Renal cortex interstitium (tissue), 11 donors: ENCODE data around the gene TRPV4. TPM values are rescaled to one million over a fixed set of nuclear protein-coding genes. Genes with fewer than 3 reads are reported as not detected.

Experiments used
- DNase-seq, 11 donors: peaks; one replicate each; pipeline ENCODE4 v3.0.0-alpha.2; 2013; ENCODE audit warnings: low read depth in 9 of 11, low spot score in 4 of 11; ENCODE audit errors: extremely low read depth in 1 of 11
- polyA plus RNA-seq, 3 donors: library from polyadenylated mRNA; unstranded; fragments of 120-200 nt; gene quantifications; one replicate each; pipeline ENCODE4 v1.2.1, GENCODE V29; 2013; ENCODE audit not compliant: insufficient read length in 3 of 3

The TRPV4 gene
- polyA plus RNA-seq, 3 donors = 9.8 to 18.8 (median 14.8) TPM

DNA sequence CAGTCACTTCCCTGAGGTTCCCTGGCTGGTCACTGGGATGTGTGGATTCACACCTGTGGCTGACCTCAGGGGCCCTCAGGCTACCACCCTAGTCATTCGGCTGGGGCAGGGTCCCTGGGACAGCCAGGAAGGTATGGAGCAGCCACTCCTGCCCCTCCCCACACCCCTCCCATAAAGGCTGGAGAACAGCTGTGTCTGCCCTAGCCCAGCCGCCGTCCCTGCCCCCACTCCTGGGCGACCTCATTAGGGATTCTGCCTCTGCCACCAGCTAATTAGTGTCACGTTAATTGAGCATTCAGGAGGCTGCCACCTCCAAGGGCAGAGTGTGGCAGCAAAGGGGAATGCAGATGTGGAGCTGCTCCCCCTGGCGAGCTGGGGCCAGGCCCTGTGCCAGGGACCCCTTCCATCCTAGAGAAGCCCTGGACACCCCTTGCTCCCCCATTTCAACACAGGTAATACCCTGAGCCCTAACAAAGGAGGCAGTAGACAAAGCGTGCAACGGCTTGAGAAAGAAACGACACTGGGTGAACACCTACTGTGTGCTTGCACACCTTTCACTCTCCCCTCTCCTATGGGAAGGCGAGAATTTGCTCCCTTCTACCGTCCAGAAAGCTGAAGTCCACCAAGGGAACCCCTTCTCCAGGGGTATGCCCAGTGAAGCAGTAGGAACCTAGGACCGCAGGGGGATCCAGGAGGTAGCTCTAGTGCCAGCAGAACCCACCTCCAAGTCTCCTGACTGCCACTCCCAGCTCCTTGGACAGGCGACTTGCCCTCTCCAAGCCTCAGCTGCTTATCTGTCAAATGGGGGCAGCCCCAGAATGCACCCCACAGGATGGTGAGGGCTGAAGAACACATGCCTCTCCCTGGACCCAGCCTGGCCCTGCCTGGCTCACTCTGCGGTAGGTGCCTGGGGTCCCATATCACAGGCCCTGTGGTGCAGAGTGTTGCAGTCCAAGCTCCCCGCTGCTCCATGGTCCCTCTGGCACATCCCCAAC is 74.5 kb downstream of the TRPV4 start:
- no peak for DNase-seq

DNA sequence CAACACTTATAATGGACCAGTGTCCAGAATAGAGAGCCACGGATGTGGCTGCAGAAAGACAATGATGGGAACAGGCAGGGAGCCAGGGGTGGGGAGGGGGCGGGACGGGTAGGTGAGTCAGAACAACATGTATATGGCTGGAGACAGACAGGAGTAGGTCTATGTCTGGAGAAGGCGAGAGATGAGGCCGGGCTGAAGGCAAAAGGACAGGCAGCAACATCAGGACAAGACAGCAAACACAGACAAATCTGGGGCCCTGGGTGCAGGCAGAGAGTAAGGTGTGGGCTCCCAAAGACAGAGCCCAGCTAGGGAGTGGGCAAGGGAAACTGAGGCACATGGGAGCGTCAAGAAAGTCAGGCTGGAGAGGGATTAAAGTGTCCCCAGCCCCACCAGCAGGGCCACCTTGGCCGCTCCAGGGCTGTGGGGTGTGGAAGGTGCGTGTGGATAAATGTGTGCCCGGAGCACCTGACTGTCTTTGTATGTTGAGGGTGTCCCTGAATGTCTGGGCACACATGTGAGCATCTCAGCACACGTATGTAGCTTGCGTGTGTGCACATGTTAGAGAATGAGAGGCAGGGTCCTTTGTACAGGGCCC is 75.4 kb downstream of the TRPV4 start:
- DNase-seq = no peak

DNA sequence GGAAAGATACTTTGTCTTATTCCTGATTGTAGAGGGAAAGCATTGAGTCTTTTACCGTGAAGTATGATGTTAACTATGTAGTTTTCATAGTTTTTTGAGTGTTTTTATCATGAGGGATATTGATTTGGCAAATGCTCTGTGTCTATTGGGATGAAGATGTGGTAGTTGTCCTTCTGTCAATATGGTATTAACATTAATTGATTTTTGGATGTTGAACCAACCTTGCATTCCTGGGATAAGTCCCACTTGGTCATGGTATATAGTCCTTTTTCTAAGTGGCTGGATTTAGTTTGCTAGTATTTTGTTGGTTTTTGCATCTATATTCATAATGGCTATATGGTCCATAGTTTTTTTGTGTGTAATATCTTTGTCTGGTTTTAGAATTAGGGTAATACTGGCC is 76.7 kb downstream of the TRPV4 start:
- DNase-seq = no peak

DNA sequence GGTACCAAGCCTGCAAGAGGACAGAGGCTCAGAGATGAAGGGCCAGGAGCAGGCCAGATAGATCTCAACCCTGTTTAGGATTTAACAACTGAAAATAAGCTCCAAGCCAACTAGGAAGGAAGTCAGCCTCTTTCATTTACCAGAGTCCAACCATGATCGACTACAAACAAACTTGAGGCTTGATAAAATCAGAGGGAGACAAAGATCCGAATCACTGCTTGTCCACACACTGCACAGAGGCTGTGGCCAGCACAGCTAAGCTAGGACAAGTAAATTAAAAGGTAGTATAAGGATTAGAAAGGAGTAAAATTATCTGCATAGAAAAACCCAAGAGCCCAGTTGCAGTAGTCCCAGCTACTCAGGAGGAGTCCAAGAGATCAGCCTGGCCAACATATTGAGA is 79.2 kb downstream of the TRPV4 start:
- DNase-seq = no peak

DNA sequence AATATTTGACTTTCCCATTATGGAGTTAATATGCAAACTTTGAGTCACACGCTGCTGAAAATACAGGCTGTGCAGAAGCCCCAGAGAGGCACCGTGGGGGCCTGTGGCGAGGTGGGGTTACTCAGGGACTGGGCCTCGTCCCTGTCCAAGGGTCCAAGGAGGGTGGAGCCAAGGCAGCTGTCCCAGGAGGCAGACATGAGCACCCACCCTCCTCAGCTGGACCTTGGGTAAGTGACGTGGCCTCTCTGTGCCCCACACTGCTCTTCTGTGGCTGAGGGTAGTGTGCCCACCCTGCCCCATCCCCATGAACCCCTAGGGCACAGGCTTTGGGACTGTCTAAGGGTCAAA is 80.2 kb downstream of the TRPV4 start:
- DNase-seq = no peak

DNA sequence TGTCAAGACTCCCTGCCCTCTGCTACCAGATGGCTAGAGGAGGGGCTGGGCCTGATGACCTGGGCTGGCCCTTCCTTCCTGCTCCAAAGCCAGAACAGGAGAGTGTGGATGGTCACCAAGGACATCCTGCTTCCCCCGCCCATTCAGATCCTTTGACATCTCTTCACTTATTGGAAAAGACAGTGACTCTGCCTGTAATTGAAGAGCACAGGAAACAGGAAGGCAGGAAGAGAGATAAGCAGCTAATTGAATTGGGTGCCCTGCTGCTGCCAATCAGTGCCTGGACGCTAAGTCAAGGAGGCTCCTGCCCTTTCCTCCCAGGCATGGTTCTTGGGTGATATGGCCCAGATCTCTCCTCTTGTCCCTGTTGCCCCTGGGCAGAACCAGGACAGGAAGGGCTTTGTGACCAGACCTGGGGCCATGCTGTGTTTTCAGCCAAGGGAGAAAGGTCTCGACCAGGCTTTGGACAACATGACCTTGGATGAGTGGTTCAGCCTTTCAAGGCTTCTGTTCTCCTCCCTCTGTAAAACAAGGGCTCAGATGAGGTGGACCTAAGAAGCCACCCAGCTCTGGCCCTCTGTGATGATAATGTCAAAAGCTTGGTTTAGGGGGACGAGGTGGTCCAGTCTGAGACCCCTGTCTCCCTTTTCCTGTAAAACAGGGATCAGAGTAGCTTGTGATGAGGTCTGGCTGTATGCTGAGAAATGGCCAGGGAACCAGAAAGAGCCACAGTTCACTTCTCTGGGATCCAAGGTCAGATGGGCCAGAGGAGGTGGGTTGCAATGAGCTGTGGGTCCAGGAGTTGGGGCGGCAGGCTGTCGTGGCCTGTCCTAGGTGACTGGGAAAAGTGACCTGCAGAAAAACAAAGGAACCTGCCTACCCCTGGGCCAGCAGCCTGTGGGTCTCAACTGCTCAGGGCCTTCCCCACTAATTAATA is 80.8 kb downstream of the TRPV4 start:
- no peak for DNase-seq

DNA sequence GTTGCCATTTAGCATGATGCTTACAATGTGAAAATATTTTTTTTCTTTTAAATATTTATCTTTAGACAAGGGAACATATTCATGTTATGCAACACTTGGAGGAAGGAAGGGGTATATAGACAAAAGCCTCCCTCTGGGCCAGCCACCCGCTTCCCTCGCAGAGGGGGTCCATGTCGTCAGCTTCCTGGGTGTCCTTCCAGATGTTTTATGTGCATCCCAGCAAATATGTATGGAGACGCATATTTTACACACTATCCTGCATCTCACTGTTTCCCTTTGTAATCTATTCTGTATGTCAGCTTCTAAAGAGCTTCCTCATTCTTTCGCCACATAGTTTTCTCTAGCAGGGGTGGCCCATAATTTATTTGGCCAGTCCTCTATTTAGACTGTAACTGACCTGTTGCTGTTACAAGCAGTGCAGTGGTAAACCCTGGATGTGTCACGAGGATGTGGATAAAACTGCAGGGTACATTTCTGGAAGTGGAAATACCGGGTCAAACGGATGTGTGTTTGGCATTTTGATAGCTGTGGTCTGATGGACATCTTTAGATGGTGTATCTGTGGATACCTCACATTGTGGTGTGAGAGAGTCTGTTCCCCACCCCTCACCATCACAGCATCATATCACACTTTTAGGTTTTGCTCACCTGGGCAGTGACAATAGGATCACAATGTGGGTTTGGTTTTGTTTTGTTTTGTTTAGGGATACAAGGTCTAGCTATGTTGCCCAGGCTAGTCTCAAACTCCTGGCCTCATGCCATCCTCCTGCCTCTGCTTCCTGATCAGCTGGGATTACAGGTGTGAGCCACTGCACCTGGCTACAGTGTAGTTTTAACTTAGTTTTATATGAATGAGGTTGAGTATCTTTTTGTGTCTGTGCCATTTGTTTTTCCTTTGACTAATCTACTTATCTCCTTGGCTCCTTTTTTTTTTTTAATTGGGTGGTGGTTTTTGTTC is 87.9 kb downstream of the TRPV4 start:
- no peak for DNase-seq

DNA sequence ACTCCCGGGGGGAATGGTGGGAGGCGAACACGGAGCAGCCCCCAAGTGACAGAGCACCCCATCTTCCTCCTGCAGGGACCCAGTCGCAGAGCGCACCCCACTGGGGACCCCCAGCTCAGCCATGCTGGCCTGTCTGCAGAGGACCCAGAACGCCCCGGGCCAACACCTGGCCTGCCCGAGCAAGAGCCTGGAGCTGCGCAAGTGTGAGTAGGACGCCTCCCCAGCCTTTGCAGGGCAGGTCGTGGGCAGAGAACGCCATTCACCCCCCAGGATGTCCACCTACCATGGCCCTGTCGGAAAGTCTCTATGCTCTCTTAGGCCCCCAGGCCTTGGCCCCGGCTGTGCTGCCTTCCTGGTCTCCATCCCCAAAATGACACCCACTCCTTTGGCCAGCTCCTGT is 89.2 kb downstream of the TRPV4 start:
- DNase-seq = no peak

DNA sequence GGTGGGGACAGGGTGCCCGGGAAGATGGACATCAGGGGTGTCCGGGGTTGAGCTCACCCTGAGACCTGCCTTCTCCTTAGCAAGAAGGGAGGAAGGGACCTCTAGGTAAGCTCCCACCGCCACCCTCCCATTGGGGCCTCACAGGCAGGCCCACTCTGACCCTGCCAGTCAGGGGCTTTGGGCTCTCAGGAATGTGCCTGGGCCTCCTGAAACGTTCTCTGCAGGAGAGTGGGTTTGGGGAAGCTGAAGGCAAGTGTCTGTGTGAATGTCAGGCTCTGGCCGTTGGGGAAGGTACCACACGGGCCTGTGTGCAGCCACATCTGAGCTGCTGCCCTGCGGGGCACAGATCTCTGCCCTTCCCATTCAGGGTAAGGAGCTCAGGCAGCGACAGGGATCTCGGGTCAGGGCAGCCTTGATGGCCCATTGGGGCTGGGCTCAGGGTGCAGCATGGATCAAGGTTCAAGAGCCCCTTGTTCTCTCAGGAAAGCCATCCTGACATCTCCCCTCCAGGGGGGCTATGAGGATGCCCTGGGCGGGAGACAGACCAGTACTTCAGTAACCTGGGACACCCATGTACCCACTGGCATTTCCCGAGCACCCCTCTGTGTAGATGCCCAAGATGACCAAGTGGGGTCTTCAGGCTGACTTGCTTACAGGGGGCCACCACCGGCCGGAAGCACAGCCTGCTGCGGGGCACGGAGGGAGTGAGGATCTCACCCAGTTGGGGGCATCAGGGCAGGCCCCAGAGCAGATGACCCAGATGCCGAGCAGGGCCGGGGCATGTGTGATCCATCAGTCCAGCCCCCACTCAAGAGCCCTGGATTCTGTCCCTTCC is 89.9 kb downstream of the TRPV4 start:
- no peak for DNase-seq

DNA sequence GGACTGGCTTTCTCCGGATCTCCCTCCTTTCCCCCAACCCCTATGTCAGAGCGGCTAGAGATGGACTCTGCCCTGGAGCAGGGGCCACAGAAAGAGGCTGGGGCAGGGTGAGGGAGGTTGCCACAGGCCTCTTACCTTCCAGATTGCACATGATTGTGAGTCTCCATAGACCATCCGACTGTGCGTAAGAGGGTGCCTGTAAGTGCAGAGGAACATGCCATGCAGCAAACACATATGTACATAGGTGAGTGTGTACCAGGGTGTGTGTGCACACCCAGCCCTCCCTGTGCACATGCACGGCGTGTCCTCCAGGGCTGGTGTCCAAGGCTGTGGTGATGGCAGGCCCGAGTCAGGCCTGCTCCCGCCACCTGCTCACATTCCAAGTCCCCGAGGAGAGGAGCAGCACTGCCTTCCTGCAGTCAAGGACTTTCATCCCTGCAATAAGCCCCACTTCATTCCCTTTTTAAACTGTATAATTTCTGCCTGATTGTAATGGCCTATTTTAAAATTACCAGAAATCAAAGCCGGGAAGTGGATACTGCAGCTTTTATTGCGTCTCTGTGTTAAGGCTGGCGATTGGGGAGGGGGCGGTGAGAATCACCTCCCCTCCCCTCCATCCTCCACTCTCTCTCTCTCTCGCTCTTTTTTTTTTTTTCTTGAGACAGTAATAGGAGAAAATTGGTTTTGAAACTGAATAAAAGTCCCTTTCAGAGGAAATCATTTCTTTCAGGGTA is 91.1 kb downstream of the TRPV4 start:
- DNase-seq = no peak

DNA sequence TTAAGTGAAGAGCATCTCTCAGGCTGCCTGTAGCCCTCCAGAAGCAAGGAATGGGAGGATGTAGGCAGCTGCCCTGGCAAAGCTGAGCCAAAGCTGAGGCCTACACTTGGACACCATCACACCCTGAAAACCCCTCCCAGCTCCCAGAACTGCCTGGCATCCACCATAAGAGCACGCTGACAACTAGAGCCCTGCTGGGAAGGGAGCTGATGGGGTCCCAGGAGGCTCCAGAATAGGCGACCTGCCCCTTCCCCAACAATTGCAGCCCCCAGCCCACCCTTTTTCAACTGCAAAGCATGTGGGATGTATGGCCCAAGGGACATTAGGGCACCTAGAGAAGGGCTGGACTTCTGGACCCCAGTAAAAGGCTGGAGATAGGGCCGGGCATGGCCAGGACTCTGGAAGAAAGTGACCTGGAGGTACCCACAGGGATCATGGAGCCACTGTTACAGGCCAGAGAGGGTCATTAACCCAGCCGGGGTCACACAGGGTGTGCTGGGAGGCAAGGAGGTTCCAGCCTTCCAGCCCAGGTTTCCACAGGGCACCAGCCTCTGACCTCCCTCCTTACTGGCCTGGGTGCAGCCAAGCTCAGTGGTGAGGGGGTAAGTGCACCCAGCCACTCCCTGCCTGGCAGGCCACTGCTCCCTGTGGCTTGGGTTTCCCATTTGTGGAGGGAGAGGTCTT is 91.8 kb downstream of the TRPV4 start:
- no peak for DNase-seq

DNA sequence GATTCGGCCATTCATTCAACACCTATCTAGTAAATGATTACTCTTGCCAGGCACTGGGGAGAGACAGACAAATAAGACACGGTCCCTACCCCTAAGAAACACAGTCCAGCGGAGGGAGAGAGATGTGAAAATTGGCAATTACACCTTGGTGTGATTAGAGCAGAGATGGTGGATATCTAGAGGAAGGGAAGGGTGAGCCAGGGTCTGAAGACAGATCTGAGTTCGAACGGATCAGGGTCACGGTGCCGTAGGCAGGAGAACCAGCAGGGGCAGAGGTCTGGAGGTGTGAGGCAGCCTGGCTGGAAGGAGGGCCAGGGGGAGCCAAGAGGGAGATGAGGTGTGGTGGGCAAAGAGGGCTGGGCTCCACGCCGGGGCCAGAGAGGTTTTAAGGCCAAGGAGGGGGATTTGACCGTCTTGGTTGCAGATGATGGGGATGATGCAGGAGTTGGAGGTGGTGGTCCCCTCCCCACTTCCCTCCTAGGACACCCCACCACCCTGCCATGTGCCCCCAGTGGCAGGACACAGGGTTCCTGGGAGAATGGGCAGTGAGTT is 92.4 kb downstream of the TRPV4 start:
- no peak for DNase-seq

DNA sequence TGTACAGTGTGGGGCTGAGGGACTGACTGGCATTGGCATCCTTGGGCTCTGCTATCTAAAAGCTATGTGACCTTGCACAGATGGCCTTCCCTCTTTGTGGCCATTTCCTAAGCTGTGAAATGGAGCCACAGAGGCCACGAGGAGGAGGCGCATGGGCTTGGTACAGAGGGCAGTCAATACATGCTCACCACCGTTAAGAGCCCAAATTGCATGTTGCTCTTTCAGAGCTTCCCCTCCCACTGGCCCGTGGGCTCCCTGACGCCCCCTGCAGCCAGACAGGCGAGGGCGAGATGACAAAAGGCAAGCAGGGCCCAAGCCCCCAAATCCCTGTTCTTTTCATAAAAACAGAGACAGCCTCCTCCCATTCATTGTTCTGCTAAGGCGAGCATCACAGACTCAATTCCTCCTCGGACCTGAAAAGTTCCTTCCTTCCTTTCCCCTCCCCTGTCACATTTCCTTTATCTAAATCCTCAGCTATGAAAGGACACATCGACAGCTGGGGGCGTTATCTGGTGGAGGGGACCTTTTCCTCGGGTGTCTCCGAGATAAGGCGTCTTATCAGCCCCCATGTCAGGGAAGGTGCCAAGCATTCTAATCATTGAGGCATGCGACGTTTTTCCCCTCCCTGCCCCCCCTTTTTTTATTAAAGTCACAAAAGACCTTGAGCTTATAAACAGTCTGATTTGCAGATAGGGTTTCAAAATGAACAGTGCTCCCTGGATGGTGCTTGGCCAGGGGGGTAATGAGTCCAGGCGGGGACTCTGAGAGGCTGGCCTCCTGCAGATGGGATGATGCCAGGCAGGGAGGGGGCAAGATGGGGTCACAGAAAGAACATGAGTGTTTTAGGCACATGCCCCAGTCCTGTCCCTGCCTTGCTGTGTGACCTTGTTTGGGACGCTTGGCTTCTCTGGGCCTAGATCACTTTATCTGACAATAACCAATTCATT is 93.2 kb downstream of the TRPV4 start:
- DNase-seq = no peak

DNA sequence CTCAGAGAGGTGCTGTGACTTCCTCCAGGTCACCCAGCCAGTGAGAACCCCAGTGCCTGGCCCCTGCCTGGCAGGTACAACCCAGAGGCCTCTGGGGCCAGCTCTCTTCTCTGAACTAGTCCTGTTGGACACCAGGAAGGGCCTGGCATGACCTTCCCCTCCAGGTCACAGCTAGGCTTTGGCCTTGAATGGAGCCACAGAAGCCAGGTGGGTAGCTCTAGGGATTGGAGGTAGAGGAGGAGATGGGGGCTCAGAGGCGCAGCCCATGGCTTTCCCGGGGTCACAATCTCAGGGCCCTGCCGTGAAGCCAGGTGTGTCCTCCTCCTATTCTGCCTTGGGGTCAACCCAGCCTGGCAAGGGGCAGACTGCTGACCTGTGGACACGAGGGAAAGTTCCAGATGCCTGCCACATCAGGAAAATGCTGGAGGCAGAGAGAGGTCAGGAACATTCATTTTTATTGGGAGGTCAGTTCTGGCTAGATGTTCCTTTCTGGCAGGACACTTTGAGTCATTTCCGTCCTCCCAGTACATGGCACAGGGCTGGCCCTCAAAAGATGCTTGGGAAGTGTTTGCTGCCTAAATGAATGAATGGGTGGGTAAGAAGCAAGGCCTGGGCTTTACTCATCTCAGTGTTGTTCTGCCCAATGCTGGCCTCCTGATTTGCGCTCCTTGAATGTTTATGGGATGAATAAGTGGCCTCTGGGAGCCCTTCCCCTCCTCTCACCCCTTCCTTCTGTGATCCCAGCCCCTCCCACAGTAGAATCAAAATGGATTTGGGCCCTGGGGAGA is 94.1 kb downstream of the TRPV4 start:
- no peak for DNase-seq
